ENCODE results near the gene ZBTB4.

ZBTB4 gene
- total RNA-seq = 146 to 177 reads per million in 2 donors

DNA sequence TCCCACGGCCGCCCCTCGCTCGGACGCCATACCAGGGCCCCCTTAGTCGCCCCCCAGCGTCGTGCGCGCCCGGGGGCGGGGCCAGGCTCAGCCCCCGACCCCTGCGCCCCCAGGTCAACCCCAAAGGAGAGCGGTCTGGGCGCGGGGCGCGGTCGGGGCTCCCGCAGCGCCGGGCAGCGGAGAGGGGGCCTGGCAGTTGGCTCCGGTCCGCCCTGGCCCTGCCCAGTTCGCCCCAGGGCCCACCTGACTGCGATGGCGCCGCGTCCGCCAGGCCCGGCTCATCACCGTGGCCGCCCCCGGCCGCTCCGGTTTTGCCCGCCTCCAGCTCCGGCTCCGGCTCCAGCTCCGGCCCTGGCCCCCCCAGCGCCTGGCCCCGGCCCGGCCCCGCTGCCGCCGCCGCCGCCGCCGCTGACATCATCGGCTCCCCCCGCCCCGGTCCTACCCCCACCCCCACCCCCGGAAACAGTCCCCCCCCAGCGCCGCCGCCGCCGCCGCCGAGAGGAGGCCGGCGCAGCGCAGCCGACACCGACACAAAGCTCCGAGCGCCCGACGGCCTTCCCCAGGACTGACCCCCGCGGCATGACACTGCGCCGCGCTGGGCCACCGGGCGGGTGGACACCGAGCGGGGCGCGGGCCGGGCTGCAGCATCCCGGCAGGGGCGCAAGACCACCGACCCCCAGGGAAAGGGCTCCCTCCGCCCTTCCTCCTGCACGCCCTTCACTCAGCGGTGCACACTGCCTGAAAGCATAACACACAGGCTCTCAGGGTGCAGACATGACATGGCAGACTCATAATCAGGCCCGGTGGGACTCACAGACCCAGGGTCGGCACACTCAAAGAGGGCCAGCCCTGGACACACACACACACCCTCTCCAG lies at the start of gene ZBTB4:
Gene ZBTB4, minus strand, starts transcription at position 419 of the 876 bp plus-strand sequence. CDS start 12,830 bp downstream, outside the sequence.
- DNase-seq = peak; percentile 71

DNA sequence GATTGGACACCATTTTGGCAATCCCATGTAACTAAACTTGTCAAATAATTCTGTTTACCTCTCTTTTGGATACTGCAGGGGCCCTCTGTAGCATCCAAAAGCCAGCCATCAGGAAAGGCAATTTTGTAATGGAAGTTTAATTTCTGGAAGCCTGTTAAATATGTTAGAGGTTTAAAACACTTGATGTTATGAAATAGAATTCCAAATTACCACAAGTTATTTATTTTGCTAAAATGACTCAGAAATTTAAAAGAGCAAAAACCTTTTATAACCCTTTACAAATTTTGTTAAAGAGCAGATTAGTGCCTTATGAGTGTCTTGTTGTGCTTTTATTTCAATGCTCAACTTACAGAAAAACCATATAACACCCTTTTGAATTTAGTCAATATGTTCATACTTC lies 49.4 kb upstream of the ZBTB4 start:
- no peak for DNase-seq

GRCh38 chr17:7523033-7523432 lies 43.6 kb upstream of the ZBTB4 start:
- DNase-seq = peak; percentile 49

- no peak for DNase-seq
Observed at GRCh38 chr17:7515911-7516610, 36.6 kb upstream of the ZBTB4 start.

- DNase-seq = no peak
Observed at GRCh38 chr17:7513850-7514419, 34.5 kb upstream of the ZBTB4 start.

DNA sequence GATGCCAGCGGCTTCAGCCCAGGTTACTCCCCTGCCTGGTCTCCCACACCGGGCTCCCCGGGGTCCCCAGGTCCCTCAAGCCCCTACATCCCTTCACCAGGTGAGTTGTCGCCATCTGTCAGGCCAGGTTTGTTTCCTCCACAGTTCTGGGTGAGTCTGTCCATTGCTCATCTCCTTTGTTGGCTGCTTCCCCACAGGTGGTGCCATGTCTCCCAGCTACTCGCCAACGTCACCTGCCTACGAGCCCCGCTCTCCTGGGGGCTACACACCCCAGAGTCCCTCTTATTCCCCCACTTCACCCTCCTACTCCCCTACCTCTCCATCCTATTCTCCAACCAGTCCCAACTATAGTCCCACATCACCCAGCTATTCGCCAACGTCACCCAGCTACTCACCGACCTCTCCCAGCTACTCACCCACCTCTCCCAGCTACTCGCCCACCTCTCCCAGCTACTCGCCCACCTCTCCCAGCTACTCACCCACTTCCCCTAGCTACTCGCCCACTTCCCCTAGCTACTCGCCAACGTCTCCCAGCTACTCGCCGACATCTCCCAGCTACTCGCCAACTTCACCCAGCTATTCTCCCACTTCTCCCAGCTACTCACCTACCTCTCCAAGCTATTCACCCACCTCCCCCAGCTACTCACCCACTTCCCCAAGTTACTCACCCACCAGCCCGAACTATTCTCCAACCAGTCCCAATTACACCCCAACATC lies 33.6 kb upstream of the ZBTB4 start:
- DNase-seq = no peak

DNA sequence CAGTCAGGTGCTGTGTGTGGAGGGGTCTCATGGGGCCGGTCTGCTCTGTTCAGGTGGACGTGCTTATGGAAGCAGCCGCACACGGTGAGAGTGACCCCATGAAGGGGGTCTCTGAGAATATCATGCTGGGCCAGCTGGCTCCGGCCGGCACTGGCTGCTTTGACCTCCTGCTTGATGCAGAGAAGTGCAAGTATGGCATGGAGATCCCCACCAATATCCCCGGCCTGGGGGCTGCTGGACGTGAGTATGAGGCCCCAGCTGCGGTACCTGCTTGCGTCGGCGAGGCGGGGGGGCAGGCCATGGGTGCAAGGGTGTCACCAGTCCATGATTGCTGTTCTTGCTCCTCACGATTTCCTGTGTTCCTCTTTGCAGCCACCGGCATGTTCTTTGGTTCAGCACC lies 32.7 kb upstream of the ZBTB4 start:
- DNase-seq = no peak

DNA sequence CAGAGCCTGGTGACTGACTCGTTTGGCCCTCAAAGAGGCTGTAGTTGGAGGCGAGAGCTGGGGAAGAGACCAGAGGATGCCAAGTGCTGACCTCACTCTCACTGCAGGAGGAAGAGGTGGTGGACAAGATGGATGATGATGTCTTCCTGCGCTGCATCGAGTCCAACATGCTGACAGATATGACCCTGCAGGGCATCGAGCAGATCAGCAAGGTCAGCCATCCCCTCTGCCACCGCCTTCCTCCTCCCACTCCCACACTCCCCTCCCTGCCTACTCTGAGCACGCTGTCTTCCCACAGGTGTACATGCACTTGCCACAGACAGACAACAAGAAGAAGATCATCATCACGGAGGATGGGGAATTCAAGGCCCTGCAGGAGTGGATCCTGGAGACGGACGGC lies 31.7 kb upstream of the ZBTB4 start:
- no peak for DNase-seq

- DNase-seq = no peak
Observed at GRCh38 chr17:7509937-7510336, 30.5 kb upstream of the ZBTB4 start.

GRCh38 chr17:7508846-7509245 lies 29.4 kb upstream of the ZBTB4 start:
- DNase-seq = no peak

GRCh38 chr17:7508145-7508544 lies 28.7 kb upstream of the ZBTB4 start:
- no peak for DNase-seq

GRCh38 chr17:7503521-7503920 lies 24.1 kb upstream of the ZBTB4 start:
- no peak for DNase-seq

- no peak for DNase-seq
Observed at GRCh38 chr17:7502987-7503386, 23.6 kb upstream of the ZBTB4 start.

DNA sequence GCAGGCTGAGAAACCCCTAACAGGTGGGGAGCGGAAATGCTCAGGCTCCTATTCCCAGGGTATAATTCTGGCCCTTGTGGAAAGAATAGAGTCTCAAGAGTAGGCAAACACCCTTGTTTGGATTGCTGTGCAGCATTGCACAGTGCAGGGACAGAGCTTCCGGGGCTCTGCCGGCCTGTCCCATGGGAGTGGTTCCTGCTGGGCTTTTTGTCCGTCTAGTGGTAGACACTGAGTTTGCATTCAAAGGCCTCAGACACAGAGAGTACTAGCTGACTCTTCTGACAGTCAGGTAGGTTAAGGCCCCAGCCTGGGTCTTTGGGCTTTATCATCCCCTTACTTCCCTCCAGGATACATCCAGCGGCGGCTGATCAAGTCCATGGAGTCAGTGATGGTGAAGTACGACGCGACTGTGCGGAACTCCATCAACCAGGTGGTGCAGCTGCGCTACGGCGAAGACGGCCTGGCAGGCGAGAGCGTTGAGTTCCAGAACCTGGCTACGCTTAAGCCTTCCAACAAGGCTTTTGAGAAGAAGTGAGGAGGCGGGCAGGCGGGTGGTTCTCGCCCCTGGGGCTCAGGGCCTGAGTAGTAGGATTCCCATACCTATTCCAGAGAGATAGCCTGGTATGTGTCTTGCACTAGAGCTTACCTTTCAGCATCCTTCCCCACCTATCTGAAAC lies 22.9 kb upstream of the ZBTB4 start:
- DNase-seq = no peak

DNA sequence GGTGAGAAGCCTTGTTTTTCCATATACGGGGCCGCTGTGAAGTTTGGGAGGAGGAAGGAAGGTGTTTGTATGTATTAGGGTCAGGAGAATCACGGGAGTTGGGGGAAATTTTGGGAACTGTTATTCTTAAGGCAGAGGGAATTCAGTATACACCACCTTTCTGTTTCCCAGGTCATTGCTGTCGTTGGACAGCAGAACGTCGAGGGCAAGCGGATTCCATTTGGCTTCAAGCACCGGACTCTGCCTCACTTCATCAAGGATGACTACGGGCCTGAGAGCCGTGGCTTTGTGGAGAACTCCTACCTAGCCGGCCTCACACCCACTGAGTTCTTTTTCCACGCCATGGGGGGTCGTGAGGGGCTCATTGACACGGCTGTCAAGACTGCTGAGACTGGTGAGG lies 22.3 kb upstream of the ZBTB4 start:
- no peak for DNase-seq

DNA sequence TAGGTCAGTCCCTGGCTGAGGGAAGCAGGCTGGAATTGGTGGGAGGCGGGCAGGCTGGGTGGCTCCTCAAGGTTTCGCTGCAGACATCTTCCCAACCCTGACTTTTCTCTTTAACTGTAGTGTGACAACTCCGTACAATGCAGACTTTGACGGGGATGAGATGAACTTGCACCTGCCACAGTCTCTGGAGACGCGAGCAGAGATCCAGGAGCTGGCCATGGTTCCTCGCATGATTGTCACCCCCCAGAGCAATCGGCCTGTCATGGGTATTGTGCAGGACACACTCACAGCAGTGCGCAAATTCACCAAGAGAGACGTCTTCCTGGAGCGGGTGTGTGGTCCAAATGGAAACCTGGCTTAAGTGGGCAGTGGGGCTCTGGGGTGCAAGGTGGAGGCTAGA lies 19.7 kb upstream of the ZBTB4 start:
- no peak for DNase-seq

- no peak for DNase-seq
Observed at GRCh38 chr17:7497636-7498035, 18.2 kb upstream of the ZBTB4 start.

GRCh38 chr17:7497228-7497627 lies 17.8 kb upstream of the ZBTB4 start:
- no peak for DNase-seq

DNA sequence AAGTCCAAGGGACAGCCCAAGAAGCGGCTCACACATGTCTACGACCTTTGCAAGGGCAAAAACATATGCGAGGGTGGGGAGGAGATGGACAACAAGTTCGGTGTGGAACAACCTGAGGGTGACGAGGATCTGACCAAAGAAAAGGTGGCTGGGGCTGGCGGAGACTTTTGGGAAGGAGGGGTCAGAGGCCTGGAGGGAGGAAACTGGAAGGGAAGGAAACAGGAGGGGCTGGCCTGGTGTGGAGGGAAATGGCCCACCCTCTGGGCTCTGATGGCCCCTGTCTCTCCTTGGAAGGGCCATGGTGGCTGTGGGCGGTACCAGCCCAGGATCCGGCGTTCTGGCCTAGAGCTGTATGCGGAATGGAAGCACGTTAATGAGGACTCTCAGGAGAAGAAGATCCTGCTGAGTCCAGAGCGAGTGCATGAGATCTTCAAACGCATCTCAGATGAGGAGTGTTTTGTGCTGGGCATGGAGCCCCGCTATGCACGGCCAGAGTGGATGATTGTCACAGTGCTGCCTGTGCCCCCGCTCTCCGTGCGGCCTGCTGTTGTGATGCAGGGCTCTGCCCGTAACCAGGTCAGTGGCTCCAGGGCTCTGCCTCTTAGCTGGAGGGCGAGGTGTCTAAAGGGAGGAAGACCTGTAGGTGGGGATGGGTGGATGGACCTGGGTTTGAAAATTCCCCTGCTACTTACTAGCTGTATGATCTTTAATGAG lies 17.2 kb upstream of the ZBTB4 start:
- DNase-seq = no peak

DNA sequence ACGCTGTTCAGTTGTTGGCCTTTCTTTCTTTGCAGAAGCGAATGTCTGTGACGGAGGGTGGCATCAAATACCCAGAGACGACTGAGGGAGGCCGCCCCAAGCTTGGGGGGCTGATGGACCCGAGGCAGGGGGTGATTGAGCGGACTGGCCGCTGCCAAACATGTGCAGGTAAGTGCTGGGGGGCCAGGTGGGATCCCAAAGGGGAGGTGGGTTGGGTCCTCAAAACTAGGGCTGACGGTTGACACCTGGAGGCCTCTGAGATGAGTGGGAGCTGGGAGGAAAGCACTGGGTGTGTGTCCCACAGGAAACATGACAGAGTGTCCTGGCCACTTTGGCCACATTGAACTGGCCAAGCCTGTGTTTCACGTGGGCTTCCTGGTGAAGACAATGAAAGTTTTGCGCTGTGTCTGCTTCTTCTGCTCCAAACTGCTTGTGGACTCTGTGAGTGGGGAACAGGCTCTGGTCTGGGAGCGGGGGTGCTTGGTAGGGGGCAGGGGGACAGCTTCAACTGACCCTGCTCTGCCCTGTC lies 16.5 kb upstream of the ZBTB4 start:
- DNase-seq = no peak

GRCh38 chr17:7493941-7494340 lies 14.5 kb upstream of the ZBTB4 start:
- no peak for DNase-seq

DNA sequence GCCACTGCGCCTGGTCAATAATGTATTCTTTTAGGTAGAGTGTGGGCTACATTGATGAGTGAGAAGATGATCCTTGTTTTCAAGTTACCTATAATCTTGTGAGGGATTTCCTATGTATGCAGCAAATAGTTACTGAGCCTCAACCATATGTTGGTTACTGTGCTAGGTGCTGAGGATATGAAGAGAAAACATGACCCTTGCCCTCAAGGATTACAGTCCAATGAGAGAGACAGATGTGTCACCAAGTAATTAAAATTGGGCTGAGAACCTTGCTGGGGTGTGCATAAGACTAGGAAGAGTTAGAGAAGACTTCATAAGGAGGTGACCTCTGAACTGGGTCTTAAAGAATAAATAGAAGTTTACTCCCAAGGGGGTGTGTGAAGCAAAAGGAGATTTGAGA lies 12.2 kb upstream of the ZBTB4 start:
- no peak for DNase-seq

Data from T-helper 9 cell (primary cell).